Caco-2 (cell line): ENCODE data around the gene TMEM30B. TPM values are rescaled to one million over a fixed set of nuclear protein-coding genes. Genes with fewer than 3 reads are reported as not detected.

Experiments used
- BruUV-seq: library from RNA; stranded (reverse); fragments of 400-500 nt; replicated peaks from 2 replicates; lab custom pipeline; 2021; lab: Mats Ljungman, UMichigan
- CTCF ChIA-PET: fragments of 300-600 bp; sonication (Branson Sonifier 250); formaldehyde crosslinking; loops from one replicate; lab custom pipeline; 2022; ENCODE audit warnings: antibody characterized with exemption; lab: Charles Lee
- POLR2A ChIA-PET: fragments of 300-600 bp; sonication (Branson Sonifier 250); formaldehyde crosslinking; loops from one replicate; lab custom pipeline; 2022; ENCODE audit warnings: antibody characterized with exemption; lab: Charles Lee
- DNase-seq, 2 experiments: peaks; one replicate each; pipeline versions ENCODE4 v3.0.0 to v3.0.0-alpha.2; 2020 to 2022
- H3K27me3 ChIP-seq: replicated peaks from 2 replicates; pipeline ENCODE4 v1.6.0; 2011; ENCODE audit warnings: low read length; ENCODE audit not compliant: control insufficient read depth, insufficient read depth
- H3K36me3 ChIP-seq: 2 replicates; pipeline ENCODE4 v1.5.1; 2011; ENCODE audit warnings: low read length; ENCODE audit not compliant: control insufficient read depth, insufficient read depth
- H3K4me1 ChIP-seq: fragments of 250-450 bp; sonication (Bioruptor Pico); 2 replicates; pipeline ENCODE4 v1.5.1; 2020; ENCODE audit warnings: mild to moderate bottlenecking
- H3K4me3 ChIP-seq: 2 replicates; pipeline ENCODE4 v1.5.1; 2011; ENCODE audit warnings: low read depth, mild to moderate bottlenecking, control low read depth, low read length
- H3K9me3 ChIP-seq: fragments of 250-450 bp; sonication (Bioruptor Pico); 2 replicates; pipeline ENCODE4 v1.5.1; 2020; ENCODE audit warnings: mild to moderate bottlenecking, moderate library complexity
- H3K27ac Mint-ChIP-seq: one replicate; pipeline ENCODE4 v1.8.0; 2022; ENCODE audit warnings: mixed read lengths; ENCODE audit not compliant: unreplicated experiment
- H3K27me3 Mint-ChIP-seq: one replicate; pipeline ENCODE4 v1.8.0; 2022; ENCODE audit warnings: mixed read lengths; ENCODE audit not compliant: insufficient read depth, unreplicated experiment
- H3K36me3 Mint-ChIP-seq: one replicate; pipeline ENCODE4 v1.8.0; 2022; ENCODE audit warnings: mild to moderate bottlenecking, mixed read lengths; ENCODE audit not compliant: insufficient read depth, unreplicated experiment
- H3K4me1 Mint-ChIP-seq: one replicate; pipeline ENCODE4 v1.8.0; 2022; ENCODE audit warnings: low read depth, mixed read lengths; ENCODE audit not compliant: unreplicated experiment
- H3K4me3 Mint-ChIP-seq: one replicate; pipeline ENCODE4 v1.8.0; 2022; ENCODE audit warnings: mild to moderate bottlenecking, moderate library complexity, mixed read lengths; ENCODE audit not compliant: unreplicated experiment
- H3K9me3 Mint-ChIP-seq: one replicate; pipeline ENCODE4 v1.8.0; 2022; ENCODE audit warnings: mixed read lengths; ENCODE audit not compliant: unreplicated experiment
- intact Hi-C: fragments of 100-400 bp; cut with micrococcal nuclease; formaldehyde crosslinking; loops from one replicate; pipeline ENCODE4 v1.10.0; 2022; ENCODE audit not compliant: unreplicated experiment
- total RNA-seq: library from RNA; stranded (reverse); gene quantifications from 2 replicates; pipeline ENCODE4 v1.2.3, GENCODE V29; 2022
- TF ChIP-seq, protein P1 (sequence below), 2 experiments: fragments of 200-600 bp in 1 of 2; IDR thresholded peaks; 1 replicate in 1 of 2; 2 replicates in 1 of 2; pipeline versions ENCODE4 v1.5.1 to v1.8.0; 2011 to 2022; ENCODE audit warnings: antibody characterized with exemption in 1 of 2, control low read depth in 1 of 2, inconsistent platforms in 1 of 2, low read depth in 1 of 2, low read length in 1 of 2, mild to moderate bottlenecking in 1 of 2, moderate library complexity in 1 of 2; ENCODE audit not compliant: insufficient read depth in 1 of 2, severe bottlenecking in 1 of 2, unreplicated experiment in 1 of 2

The TMEM30B gene
- total RNA-seq, 1 experiment from 2014 or later: 32.5 TPM

DNA sequence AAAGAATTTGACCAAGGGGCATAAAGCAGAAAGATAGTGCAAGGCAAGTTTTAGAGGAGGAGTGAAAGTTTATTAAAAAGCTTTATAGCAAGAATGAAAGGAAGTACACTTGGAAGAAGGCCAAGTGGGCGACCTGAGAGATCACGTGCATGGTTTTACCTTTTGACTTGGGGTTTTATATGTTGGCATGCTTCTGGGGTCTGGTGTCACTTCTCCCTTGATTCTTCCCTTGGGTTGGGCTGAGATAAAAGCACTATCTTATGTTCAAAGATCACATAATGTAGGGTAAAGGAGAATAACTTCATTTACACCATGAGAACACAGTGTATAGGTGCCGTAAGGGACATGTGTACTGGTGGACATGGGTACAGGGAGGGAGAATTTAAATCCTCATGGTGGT lies 17.7 kb upstream of the TMEM30B start:
- POLR2A ChIA-PET: no interaction called here
- Mint-ChIP-seq H3K36me3 (no peaks in the 10 kb centered on the region), H3K27me3 (no peaks in the 10 kb centered on the region), H3K27ac (no peak overlapping the region), H3K9me3 (no peaks in the 10 kb centered on the region), H3K4me1 (no peaks in the 10 kb centered on the region), H3K4me3 (no peak overlapping the region)
- CTCF ChIA-PET: no interaction called here
- intact Hi-C loops: loop anchor here (10.0 kb wide), 1 partner anchor 436 kb away; no protein-coding TSS in a partner anchor
- H3K4me3 ChIP-seq: no peak overlapping the region
- H3K9me3 ChIP-seq: no peaks in the 10 kb centered on the region
- BruUV-seq: no TSS peak
- DNase-seq: no peak
- H3K27me3 ChIP-seq: no peaks in the 10 kb centered on the region
- no peaks in the 10 kb centered on the region for H3K4me1 ChIP-seq
- TF ChIP-seq, protein P1, sequence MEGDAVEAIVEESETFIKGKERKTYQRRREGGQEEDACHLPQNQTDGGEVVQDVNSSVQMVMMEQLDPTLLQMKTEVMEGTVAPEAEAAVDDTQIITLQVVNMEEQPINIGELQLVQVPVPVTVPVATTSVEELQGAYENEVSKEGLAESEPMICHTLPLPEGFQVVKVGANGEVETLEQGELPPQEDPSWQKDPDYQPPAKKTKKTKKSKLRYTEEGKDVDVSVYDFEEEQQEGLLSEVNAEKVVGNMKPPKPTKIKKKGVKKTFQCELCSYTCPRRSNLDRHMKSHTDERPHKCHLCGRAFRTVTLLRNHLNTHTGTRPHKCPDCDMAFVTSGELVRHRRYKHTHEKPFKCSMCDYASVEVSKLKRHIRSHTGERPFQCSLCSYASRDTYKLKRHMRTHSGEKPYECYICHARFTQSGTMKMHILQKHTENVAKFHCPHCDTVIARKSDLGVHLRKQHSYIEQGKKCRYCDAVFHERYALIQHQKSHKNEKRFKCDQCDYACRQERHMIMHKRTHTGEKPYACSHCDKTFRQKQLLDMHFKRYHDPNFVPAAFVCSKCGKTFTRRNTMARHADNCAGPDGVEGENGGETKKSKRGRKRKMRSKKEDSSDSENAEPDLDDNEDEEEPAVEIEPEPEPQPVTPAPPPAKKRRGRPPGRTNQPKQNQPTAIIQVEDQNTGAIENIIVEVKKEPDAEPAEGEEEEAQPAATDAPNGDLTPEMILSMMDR (IDR thresholded peaks at IDR 0.05; ENCODE audit: insufficient read depth in 1 of 2, low read depth in 1 of 2, low read length in 1 of 2, severe bottlenecking in 1 of 2, unreplicated experiment in 1 of 2): no peak
- no peaks in the 10 kb centered on the region for H3K36me3 ChIP-seq

DNA sequence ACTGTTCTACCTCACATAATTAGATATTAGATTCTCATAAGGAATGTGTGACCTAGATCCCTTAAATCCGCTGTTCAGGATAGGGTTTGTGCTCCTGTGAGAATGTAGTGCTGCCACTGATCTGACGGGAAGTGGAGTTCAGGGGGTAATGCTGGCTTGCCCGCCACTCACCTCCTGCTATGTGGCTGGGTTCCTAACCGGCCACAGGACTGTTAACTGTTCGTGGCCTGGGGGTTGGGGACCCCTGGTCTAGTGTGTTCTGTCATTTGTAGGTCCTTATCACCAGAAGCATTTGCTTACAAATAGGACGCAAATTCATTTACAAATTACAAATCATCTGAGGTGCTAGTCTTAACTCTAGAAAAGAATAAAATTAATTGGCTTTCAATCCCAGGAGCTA lies 16.4 kb upstream of the TMEM30B start:
- Histone ChIP-seq H3K36me3 (no peaks in the 10 kb centered on the region), H3K27me3 (no peaks in the 10 kb centered on the region), H3K4me3 (no peak overlapping the region), H3K9me3 (no peaks in the 10 kb centered on the region), H3K4me1 (no peaks in the 10 kb centered on the region)
- Mint-ChIP-seq H3K9me3 (no peaks in the 10 kb centered on the region), H3K4me3 (no peak overlapping the region), H3K4me1 (no peaks in the 10 kb centered on the region), H3K27ac (no peak overlapping the region), H3K27me3 (no peaks in the 10 kb centered on the region), H3K36me3 (no peaks in the 10 kb centered on the region)
- no TSS peak for BruUV-seq
- intact Hi-C loops: loop anchor here (1.0 to 10.0 kb wide), 4 partner anchors 84 to 540 kb away; no protein-coding TSS in a partner anchor
- TF ChIP-seq, protein P1 (IDR thresholded peaks at IDR 0.05; ENCODE audit: insufficient read depth in 1 of 2, low read depth in 1 of 2, low read length in 1 of 2, severe bottlenecking in 1 of 2, unreplicated experiment in 1 of 2): no peak
- ChIA-PET POLR2A (no interaction called here), CTCF (no interaction called here)
- no peak for DNase-seq

DNA sequence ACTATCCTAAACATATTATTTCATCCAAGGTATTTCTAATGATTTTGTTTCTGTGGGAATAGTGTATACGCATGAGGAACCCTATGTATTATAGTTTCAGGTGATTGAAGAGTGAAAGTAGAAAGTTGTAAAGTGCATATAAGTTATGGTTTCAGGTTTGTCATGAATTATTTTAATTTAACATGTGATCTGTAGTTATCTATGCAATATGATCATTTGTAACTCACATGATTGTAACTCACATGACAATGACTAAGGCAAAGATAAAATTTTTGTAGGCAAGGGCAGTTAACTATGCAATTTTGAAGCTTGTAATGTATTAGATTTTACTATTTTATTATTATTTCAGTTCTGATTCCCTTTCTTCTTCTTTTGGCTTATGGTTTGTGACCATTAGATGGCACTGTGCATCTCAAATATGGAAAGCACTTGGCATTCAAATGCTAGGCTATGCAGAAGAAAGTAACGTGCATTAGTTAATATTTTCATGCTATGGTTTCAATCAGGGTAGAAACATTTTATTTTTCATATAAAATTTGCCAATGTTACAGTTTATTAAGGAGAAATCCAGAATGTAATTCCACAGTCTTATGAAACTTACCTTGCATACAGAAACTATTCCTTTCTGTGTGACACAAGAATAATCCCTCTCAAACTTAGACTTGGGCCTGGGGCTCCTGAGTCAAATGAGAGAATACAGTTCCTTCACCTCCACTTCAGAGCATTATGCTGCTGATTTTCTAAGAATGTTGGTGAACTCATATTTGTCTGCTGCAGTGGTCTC lies 15.8 kb upstream of the TMEM30B start:
- no peaks in the 10 kb centered on the region for H3K9me3 Mint-ChIP-seq
- TF ChIP-seq, protein P1 (IDR thresholded peaks at IDR 0.05; ENCODE audit: insufficient read depth in 1 of 2, low read depth in 1 of 2, low read length in 1 of 2, severe bottlenecking in 1 of 2, unreplicated experiment in 1 of 2): peak; percentile 39 to 66
- ChIA-PET POLR2A (no interaction called here), CTCF (interaction anchor here (1.0 kb wide), 1 partner anchor 541 kb away, joined by 3 read pairs; no protein-coding TSS in a partner anchor)
- Histone ChIP-seq H3K9me3 (no peaks in the 10 kb centered on the region), H3K27me3 (no peaks in the 10 kb centered on the region), H3K4me3 (no peak overlapping the region), H3K4me1 (no peaks in the 10 kb centered on the region), H3K36me3 (no peaks in the 10 kb centered on the region)
- no peaks in the 10 kb centered on the region for H3K27me3 Mint-ChIP-seq
- DNase-seq: peak in 1 of 2 experiments; percentile 43
- H3K36me3 Mint-ChIP-seq: no peaks in the 10 kb centered on the region
- no TSS peak for BruUV-seq
- H3K4me3 Mint-ChIP-seq: no peak overlapping the region
- H3K4me1 Mint-ChIP-seq: no peaks in the 10 kb centered on the region
- H3K27ac Mint-ChIP-seq: no peak overlapping the region
- intact Hi-C loops: loop anchor here (1.0 to 10.0 kb wide), 4 partner anchors 84 to 540 kb away; no protein-coding TSS in a partner anchor
